Activated naive CD4-positive, alpha-beta T cell treated with anti-CD3 and anti-CD28 coated beads, Interleukin-2, amount 50 U/mL, for 24 hours (primary cell): ENCODE data around the gene FXYD1.
"Not testable (repeated sequence)": the region's sequence is repeated elsewhere in the genome, so short reads cannot be mapped to it uniquely, and the experiment has no call there.

Experiments used
- H3K27ac Mint-ChIP-seq: one replicate; pipeline ENCODE4 v1.8.0; 2021; ENCODE audit warnings: mild to moderate bottlenecking, mixed read lengths
- H3K27me3 Mint-ChIP-seq: one replicate; pipeline ENCODE4 v1.8.0; 2021; ENCODE audit warnings: mixed read lengths
- H3K36me3 Mint-ChIP-seq: one replicate; pipeline ENCODE4 v1.8.0; 2021; ENCODE audit warnings: mixed read lengths
- H3K4me1 Mint-ChIP-seq: one replicate; pipeline ENCODE4 v1.8.0; 2021; ENCODE audit warnings: mixed read lengths
- H3K4me3 Mint-ChIP-seq: one replicate; pipeline ENCODE4 v1.8.0; 2021; ENCODE audit warnings: mild to moderate bottlenecking, mixed read lengths
- H3K9me3 Mint-ChIP-seq: one replicate; pipeline ENCODE4 v1.8.0; 2021; ENCODE audit warnings: mixed read lengths

Gene FXYD1

DNA sequence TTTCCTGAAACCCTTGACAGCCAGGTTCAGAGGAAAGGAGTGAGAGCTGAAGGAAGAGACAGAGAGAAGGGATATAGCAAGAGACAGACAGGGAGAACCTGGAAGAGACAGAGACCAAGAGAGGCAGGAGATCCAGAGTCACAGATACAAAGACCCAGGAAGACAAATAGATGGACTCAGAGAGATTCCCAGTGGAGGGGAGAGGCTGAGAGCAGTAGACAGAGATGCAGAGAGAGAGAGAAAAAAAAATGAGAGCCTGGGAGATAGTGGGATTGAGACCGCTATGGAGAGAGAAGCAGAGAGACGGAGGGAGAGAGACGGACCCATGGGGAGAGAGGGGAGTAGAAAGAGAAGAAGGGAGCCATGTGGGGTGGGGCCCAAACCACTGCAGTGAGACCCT lies 5.2 kb downstream of the FXYD1 start:
- peak overlapping the region; percentile 40 for H3K4me3 Mint-ChIP-seq
- peak overlapping the region; percentile 47 for H3K27ac Mint-ChIP-seq
- no peaks in the 10 kb centered on the region for H3K36me3 Mint-ChIP-seq
- no peaks in the 10 kb centered on the region for H3K27me3 Mint-ChIP-seq
- peaks cover 36% of the 10 kb centered on the region for H3K4me1 Mint-ChIP-seq
- H3K9me3 Mint-ChIP-seq, result no peaks in the 10 kb centered on the region

DNA sequence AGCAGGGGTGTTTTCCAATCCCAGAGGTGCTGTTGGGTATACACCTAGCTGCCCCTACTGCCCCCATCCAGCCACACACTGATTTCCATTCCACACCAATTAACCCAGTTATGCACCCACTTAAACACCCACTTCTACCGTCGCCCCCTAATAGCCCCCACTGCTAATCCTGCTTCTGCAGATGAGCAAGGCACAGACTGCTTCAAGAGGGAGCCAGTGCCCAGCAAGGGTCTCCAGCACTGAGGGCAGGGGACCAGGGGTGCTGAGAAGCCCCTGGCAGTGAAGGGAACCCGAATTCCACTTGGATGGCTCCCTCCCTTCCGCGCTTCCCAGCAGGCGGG lies 5.6 kb downstream of the FXYD1 start:
- no peaks in the 10 kb centered on the region for H3K9me3 Mint-ChIP-seq
- H3K27me3 Mint-ChIP-seq, result no peaks in the 10 kb centered on the region
- peaks cover 36% of the 10 kb centered on the region for H3K4me1 Mint-ChIP-seq
- no peak overlapping the region for H3K27ac Mint-ChIP-seq
- no peak overlapping the region for H3K4me3 Mint-ChIP-seq
- no peaks in the 10 kb centered on the region for H3K36me3 Mint-ChIP-seq

DNA sequence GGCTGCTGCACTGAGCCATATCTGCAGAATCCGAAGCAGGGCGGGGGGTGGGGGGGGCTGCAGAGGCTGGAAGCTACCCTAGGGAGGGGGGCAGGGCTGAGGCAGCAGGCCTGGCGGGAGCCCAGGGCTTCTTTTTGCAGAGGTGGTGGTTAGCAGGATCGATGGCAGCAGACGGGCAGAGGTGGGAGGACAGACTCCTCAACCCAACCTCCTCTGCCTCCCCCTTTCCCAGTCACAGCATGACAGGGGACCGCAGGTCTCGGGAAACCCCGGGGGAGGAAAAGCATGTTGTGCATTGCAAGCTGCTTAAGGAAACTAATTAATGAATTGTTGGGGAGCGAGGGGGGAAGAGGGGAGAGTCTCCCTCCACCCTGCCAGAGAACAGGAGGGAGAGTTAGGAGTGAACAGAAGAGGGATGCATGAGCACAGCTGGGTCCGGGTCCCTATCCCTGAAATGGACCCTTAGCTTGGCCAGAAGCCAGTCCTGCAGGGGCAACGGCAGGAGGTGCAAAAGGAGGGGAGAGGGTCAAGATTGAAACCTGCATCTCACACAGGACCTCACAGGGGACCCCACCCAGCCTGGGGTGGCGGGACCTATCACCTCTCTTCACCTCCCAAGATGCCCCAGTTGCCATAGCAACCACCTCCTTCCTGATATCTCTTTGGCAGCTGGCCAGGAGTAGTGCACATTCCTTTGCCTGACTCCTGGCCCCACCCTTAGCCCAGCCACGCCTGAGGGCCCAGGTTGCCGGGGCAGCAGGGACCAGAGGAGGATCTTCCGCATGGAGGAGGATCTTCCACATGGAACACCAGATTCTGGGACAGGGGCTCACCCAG lies 6.2 kb downstream of the FXYD1 start:
- no peak overlapping the region for H3K27ac Mint-ChIP-seq
- no peak overlapping the region for H3K4me3 Mint-ChIP-seq
- no peaks in the 10 kb centered on the region for H3K9me3 Mint-ChIP-seq
- no peaks in the 10 kb centered on the region for H3K27me3 Mint-ChIP-seq
- no peaks in the 10 kb centered on the region for H3K36me3 Mint-ChIP-seq
- peaks cover 36% of the 10 kb centered on the region for H3K4me1 Mint-ChIP-seq

DNA sequence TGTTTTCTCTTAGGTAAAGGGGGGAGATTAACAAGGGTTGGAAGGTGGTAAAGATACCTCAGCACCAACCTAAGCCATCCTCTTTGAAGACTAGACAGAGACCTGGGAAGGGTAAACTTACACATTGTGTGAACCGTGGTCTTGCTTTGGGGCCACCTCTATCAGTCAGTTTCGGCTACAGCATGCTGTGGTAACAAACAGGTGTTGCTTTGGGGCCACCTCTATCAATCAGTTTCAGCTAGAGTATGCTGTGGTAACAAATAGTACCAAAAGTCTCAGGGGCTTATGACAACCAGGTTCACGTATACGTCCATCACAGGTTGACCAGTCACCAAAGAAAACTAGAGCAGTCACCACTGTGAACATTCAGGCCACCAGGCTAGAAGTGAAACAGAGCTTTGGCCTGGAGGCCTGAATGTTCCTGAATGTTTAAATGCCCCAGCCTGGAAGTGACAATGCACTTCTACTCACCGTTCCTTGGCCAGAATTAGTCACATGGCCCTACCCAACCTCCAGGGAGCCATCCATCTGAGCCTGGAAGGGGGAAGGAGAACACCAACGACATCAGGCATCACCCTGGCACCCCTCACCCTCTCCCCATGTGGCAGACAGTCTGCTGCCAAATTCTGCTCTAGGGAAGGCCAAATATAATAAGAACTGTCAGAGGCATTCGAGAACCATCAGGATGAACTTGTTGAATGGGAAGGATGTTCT lies 8.3 kb downstream of the FXYD1 start:
- Mint-ChIP-seq H3K27ac (no peak overlapping the region), H3K27me3 (no peaks in the 10 kb centered on the region), H3K36me3 (no peaks in the 10 kb centered on the region), H3K4me1 (peaks cover 23% of the 10 kb centered on the region), H3K9me3 (no peaks in the 10 kb centered on the region), H3K4me3 (no peak overlapping the region)

GRCh38 chr19:35149463-35149862 lies 10.8 kb downstream of the FXYD1 start:
- Mint-ChIP-seq H3K4me1 (peaks cover 20% of the 10 kb centered on the region), H3K27me3 (no peaks in the 10 kb centered on the region), H3K36me3 (no peaks in the 10 kb centered on the region), H3K27ac (no peak overlapping the region), H3K4me3 (no peak overlapping the region), H3K9me3 (no peaks in the 10 kb centered on the region)

- Mint-ChIP-seq H3K9me3 (no peaks in the 10 kb centered on the region), H3K27ac (no peak overlapping the region), H3K36me3 (peaks cover 2% of the 10 kb centered on the region), H3K4me3 (no peak overlapping the region), H3K4me1 (peaks cover 12% of the 10 kb centered on the region), H3K27me3 (no peaks in the 10 kb centered on the region)
Observed at GRCh38 chr19:35150445-35150844, 11.8 kb downstream of the FXYD1 start.

GRCh38 chr19:35151273-35152065 lies 12.8 kb downstream of the FXYD1 start:
- Mint-ChIP-seq H3K4me3 (no peak overlapping the region), H3K27ac (no peak overlapping the region), H3K36me3 (peaks cover 11% of the 10 kb centered on the region), H3K4me1 (peaks cover 20% of the 10 kb centered on the region), H3K9me3 (no peaks in the 10 kb centered on the region), H3K27me3 (no peaks in the 10 kb centered on the region)

DNA sequence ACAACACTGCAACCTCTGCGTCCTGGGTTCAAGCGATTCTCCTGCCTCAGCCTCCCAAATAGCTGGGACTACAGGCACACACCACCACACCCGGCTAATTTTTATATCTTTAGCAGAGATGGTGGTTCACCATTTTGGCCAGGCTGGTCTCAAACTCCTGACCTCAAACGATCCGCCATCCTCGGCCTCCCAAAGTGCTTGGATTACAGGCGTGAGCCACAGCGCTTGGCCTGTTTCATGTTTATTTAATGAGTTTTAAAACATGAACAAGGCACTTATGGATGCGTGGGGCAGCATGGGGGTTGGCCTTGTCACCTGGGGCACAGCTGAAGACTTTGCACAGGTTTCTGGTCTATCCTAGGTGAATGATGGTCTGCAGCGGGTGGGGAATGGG lies 14.5 kb downstream of the FXYD1 start:
- Mint-ChIP-seq H3K27ac (peak overlapping the region; percentile 86), H3K4me1 (peaks cover 35% of the 10 kb centered on the region), H3K4me3 (peak overlapping the region; percentile 99), H3K36me3 (peaks cover 15% of the 10 kb centered on the region)
- not testable (repeated sequence) for H3K27me3 Mint-ChIP-seq, H3K9me3 Mint-ChIP-seq

- Mint-ChIP-seq H3K9me3 (no peaks in the 10 kb centered on the region), H3K4me1 (peaks cover 43% of the 10 kb centered on the region), H3K36me3 (peaks cover 21% of the 10 kb centered on the region), H3K27me3 (no peaks in the 10 kb centered on the region), H3K4me3 (peak overlapping the region; percentile 99), H3K27ac (peak overlapping the region; percentile 100)
Observed at GRCh38 chr19:35153701-35154524, 15.3 kb downstream of the FXYD1 start.

DNA sequence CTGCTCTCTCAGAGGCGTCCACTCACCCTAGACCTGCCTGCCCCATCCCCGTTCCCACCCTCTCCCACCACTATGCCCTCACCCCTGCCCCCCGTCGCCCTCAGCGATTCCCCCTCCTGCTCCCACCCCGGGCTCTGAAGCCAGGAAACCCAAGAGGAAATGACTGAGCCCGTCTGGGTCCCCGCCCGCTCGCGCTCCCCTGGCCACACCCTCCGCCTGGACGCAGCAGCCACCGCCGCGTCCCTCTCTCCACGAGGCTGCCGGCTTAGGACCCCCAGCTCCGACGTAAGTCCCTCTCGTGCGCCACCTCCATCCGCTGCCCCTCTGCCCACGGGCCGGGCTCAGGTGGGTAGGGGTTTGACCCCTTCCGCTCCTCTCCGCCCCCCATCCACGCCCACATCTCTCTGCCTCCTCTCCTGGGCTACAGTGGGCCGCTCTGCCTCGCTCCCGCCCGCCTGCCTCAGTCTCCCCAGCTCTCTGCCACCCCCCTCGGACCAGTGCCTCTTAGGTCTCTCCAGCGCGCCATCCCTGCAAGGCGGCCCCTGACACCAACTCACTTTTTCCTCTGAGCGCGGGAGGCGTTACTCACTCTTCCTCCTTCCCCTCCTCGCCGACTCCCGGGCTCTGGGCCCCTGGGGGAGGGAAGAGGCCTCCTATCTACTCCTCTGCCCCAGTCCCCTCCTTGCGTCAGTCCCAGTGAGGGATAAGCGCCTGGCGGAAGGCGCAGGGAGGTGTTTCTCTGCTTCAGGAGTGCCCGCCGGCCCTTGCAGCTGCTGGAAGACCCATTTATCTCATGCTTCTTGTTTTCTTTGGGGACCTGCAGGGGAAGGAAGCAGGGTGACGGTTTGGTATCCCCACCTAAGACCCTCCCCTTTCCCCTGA lies 16.1 kb downstream of the FXYD1 start, which contains the start of gene FXYD5:
TSS of gene FXYD5 (plus strand) at position 211 of the 882 bp plus-strand sequence. CDS start 816 bp downstream, outside the sequence.
- peaks cover 27% of the 10 kb centered on the region for H3K36me3 Mint-ChIP-seq
- H3K4me1 Mint-ChIP-seq, result peaks cover 50% of the 10 kb centered on the region

GRCh38 chr19:35155441-35155840 lies 16.8 kb downstream of the FXYD1 start:
- peaks cover 27% of the 10 kb centered on the region for H3K36me3 Mint-ChIP-seq
- peak overlapping the region; percentile 100 for H3K27ac Mint-ChIP-seq
- H3K4me3 Mint-ChIP-seq, result peak overlapping the region; percentile 99
- H3K4me1 Mint-ChIP-seq, result peaks cover 52% of the 10 kb centered on the region
- H3K9me3 Mint-ChIP-seq, result no peaks in the 10 kb centered on the region
- no peaks in the 10 kb centered on the region for H3K27me3 Mint-ChIP-seq

More for the DNA sequence above, 16.1 kb downstream of the FXYD1 start, which contains the start of gene FXYD5:
- H3K27me3 Mint-ChIP-seq, result no peaks in the 10 kb centered on the region
- peak within 1 kb of the TSS; percentile 100 for H3K27ac Mint-ChIP-seq
- H3K4me3 Mint-ChIP-seq, result peak within 1 kb of the TSS; percentile 99
- H3K9me3 Mint-ChIP-seq, result no peaks in the 10 kb centered on the region

- Mint-ChIP-seq H3K4me3 (peak overlapping the region; percentile 99), H3K27me3 (no peaks in the 10 kb centered on the region), H3K4me1 (peaks cover 55% of the 10 kb centered on the region), H3K36me3 (peaks cover 29% of the 10 kb centered on the region), H3K27ac (peak overlapping the region; percentile 100), H3K9me3 (no peaks in the 10 kb centered on the region)
Observed at GRCh38 chr19:35155981-35156672, 17.5 kb downstream of the FXYD1 start.

DNA sequence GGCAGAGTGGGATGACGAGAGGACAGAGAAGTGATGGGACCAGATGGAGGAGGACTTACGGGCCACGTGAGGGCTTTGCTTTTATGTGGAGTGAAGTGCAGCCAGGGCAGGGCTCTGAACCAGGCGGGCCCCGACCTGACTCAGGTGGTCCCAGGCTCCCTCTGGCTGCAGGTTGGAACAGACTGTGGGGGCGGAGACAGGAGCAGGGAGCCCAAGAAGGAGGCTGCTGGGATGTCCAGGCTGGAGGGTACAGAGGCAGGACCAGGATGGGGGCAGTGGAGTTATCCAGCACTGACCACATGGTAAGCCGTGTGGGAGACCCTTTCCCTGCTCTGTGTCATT lies 18.0 kb downstream of the FXYD1 start:
- no peaks in the 10 kb centered on the region for H3K27me3 Mint-ChIP-seq
- H3K36me3 Mint-ChIP-seq, result peaks cover 35% of the 10 kb centered on the region
- H3K27ac Mint-ChIP-seq, result peak overlapping the region; percentile 100
- H3K9me3 Mint-ChIP-seq, result no peaks in the 10 kb centered on the region
- H3K4me1 Mint-ChIP-seq, result peaks cover 60% of the 10 kb centered on the region
- H3K4me3 Mint-ChIP-seq, result peak overlapping the region; percentile 99

DNA sequence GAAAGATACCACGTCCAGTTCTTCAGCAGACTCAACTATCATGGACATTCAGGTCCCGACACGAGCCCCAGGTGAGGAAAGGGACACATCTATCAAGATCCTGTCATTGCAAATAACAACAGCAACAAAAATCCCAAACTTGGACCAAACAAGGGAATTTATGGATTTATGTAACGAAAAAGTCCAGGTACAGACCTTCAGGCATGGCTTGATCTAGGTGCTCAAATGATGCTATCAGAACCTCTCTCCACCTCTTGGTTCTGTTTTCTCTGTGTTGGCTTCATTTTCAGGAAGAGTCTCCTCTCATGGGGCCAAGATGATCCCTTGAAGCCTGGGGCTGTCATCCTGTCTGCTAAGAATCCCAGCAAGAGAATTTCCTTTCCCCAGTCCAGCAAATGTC lies 18.8 kb downstream of the FXYD1 start:
- Mint-ChIP-seq H3K36me3 (peaks cover 41% of the 10 kb centered on the region), H3K27ac (peak overlapping the region; percentile 84), H3K4me3 (peak overlapping the region; percentile 99), H3K4me1 (peaks cover 61% of the 10 kb centered on the region), H3K27me3 (no peaks in the 10 kb centered on the region), H3K9me3 (no peaks in the 10 kb centered on the region)
